ENCODE data around the gene KCNK5.

The KCNK5 gene

DNA sequence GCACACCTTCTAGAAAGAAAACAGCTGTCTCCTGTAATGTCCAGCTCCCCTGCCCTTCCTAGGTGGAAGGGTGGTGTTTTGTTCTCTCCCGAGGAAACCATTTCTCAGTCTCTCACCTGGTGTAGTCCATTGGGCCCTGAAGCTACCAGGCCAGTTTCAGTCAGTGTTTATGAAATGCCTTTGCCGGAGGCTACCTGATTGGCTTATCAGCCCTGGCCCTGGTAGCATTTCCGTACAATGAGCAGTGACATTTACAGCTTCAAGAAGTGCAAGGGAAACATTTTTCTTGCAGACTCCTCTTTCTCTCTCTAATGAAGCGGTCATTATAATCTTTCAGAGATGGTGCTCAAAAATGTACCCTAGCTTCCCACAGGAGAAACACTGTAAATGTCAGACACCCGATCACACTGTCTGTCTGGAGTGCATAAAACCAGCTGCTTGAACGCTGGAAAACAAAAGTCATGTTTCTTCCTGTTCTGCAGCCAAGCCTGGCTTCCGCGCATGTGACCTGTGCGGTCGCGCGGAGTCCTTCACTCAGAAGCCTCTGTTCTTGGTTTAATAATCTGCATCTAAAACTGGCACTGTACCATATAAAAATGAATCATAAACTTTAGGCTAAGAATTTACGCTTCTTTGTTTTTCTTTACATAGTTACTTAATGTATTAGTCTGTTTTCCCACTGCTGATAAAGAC is 85.9 kb downstream of the KCNK5 start:
- no peak for DNase-seq (ENCODE audit: low read depth in 2 of 2, low spot score in 1 of 2)

DNA sequence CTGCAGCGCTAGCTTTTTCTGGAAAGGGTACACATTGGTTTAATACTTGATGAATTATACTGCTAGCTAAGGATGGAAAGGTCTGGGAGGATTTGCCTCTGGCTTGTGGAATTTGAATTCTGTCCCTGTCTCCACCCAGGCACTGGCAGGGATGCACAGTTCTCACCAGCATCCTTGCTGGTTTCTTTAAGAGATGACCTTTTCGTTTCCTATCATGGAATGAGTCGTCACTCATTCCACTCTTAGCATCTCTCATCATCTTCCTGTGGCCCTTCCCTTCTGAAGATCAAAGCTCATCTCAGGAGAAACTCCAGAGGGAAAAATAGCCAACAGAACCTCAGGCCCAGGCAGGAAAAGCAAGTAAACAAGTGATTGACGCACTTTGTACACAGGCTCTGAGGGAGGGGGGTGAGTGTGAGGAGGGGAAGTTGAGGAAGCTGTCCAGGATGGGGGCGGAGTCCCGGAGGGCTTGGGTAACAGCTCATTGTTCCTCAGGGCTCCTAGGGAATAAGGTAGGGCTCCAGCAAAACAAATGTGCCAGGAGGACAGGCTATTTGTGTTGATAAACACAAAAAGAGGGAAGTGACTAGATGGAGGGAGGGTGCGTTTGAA is 88.6 kb downstream of the KCNK5 start:
- no peak for DNase-seq (ENCODE audit: low read depth in 2 of 2, low spot score in 1 of 2)
